ENCODE measurements around the gene RPRD1B.
"Not testable (repeated sequence)": the region's sequence is repeated elsewhere in the genome, so short reads cannot be mapped to it uniquely, and the experiment has no call there.

- TF ChIP-seq CTCF, POLR2A (IDR thresholded peaks at IDR 0.05): not testable (repeated sequence)
Observed at GRCh38 chr20:38107916-38108315, 74.4 kb downstream of the RPRD1B start.

Data from esophagus squamous epithelium (tissue), 4 donors.